Measurements from ENCODE around the gene HTR6.

HTR6 gene

GRCh38 chr1:19657511-19657910 lies 7.2 kb upstream of the HTR6 start:
- no peak for DNase-seq

- DNase-seq, result no peak
Observed at GRCh38 chr1:19658186-19658585, 6.5 kb upstream of the HTR6 start.

GRCh38 chr1:19661721-19662228 lies 2.9 kb upstream of the HTR6 start:
- DNase-seq, result peak; percentile 68

GRCh38 chr1:19662313-19662712 lies 2.4 kb upstream of the HTR6 start:
- no peak for DNase-seq

- DNase-seq, result no peak
Observed at GRCh38 chr1:19665186-19665495, 466 bp downstream of the HTR6 start.

GRCh38 chr1:19665496-19666465 lies 1.1 kb downstream of the HTR6 start:
- DNase-seq, result no peak

- no peak for DNase-seq
Observed at GRCh38 chr1:19668888-19669287, 4.2 kb downstream of the HTR6 start.

GRCh38 chr1:19670787-19671186 lies 6.1 kb downstream of the HTR6 start:
- DNase-seq, result no peak

- no peak for DNase-seq
Observed at GRCh38 chr1:19672237-19672636, 7.6 kb downstream of the HTR6 start.

GRCh38 chr1:19675797-19676196 lies 11.1 kb downstream of the HTR6 start:
- no peak for DNase-seq

GRCh38 chr1:19676438-19676922 lies 11.8 kb downstream of the HTR6 start:
- peak; percentile 65 for DNase-seq

GRCh38 chr1:19678493-19678892 lies 13.8 kb downstream of the HTR6 start:
- DNase-seq, result no peak

GRCh38 chr1:19678931-19679453 lies 14.3 kb downstream of the HTR6 start:
- DNase-seq, result no peak

- DNase-seq, result no peak
Observed at GRCh38 chr1:19679691-19680090, 15.0 kb downstream of the HTR6 start.

GRCh38 chr1:19680644-19681043 lies 16.0 kb downstream of the HTR6 start:
- no peak for DNase-seq

GRCh38 chr1:19682257-19682656 lies 17.6 kb downstream of the HTR6 start:
- DNase-seq, result no peak

GRCh38 chr1:19682901-19683300 lies 18.2 kb downstream of the HTR6 start:
- DNase-seq, result no peak

GRCh38 chr1:19683351-19683750 lies 18.7 kb downstream of the HTR6 start:
- no peak for DNase-seq

GRCh38 chr1:19684677-19685076 lies 20.0 kb downstream of the HTR6 start:
- DNase-seq, result no peak

GRCh38 chr1:19685994-19686393 lies 21.3 kb downstream of the HTR6 start:
- DNase-seq, result no peak

- DNase-seq, result no peak
Observed at GRCh38 chr1:19687414-19687813, 22.7 kb downstream of the HTR6 start.

GRCh38 chr1:19688041-19688842 lies 23.6 kb downstream of the HTR6 start:
- DNase-seq, result no peak

- no peak for DNase-seq
Observed at GRCh38 chr1:19689085-19689757, 24.5 kb downstream of the HTR6 start.
